ENCODE measurements around the gene GABRG3. TPM values are rescaled to one million over a fixed set of nuclear protein-coding genes. Genes with fewer than 3 reads are reported as not detected.

The GABRG3 gene
- total and polyA plus RNA-seq, 2 of the 4 experiments (the other 2 are of a cell fraction) = not detected

DNA sequence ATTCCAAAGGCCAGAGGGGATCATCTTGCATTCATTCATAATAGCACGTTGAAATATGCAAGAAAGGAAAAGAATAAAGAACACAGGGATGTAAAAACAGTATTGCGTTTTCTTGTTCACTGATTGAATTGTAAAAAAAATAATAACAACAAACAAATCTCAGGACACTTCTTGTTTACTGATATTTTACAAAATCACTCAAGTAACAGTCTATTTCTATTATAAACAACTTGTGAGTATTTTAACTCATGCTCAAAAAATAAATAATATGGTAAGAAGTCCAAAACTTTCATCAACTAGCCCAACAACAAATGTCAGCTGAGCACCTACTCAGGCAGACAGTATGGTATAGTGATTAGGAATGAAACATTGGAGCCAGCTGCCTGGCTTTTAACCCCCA is 2.2 kb upstream of the GABRG3 start:
- ChIA-PET CTCF (no interaction called here), POLR2A (ENCODE audit: unreplicated experiment) (no interaction called here)
- no peak for ATAC-seq (ENCODE audit: low read depth)
- Histone ChIP-seq H2AK9ac (replicated peaks; ENCODE audit: low read depth, low read length, poor library complexity) (no peak overlapping the region), H3K27me3 (ENCODE audit: control insufficient read depth, insufficient read depth, low read length) (no peaks in the 10 kb centered on the region), H3K56ac (ENCODE audit: extremely low read depth, insufficient read depth, low read length) (no peak overlapping the region), H2BK5ac (ENCODE audit: low read depth, low read length, poor library complexity, severe bottlenecking) (no peak overlapping the region), H2BK15ac (ENCODE audit: low read depth, low read length) (no peak overlapping the region), H4K8ac (ENCODE audit: low read depth in 2 of 2, low read length in 2 of 2) (no peak overlapping the region), H3K4me2 (ENCODE audit: low read depth, low read length) (no peak overlapping the region), H3K79me1 (ENCODE audit: low read depth in 1 of 2, low read length in 2 of 2) (no peaks in the 10 kb centered on the region), H4K5ac (ENCODE audit: low read depth, low read length) (no peak overlapping the region), H3K9ac (ENCODE audit: low read depth, low read length) (no peak overlapping the region), H3K4me3 (ENCODE audit: insufficient read depth, low read depth, low read length) (no peak overlapping the region), H3K27ac (ENCODE audit: insufficient read depth, low read length) (no peak overlapping the region), H2AK5ac (ENCODE audit: low read depth, low read length) (no peak overlapping the region), H3K36me3 (ENCODE audit: control insufficient read depth, insufficient read depth, low read length) (no peaks in the 10 kb centered on the region), H3K9me3 (ENCODE audit: control insufficient read depth, insufficient read depth, low read length) (peaks cover 4% of the 10 kb centered on the region), H3K18ac (ENCODE audit: low read depth, low read length) (no peak overlapping the region), H4K91ac (ENCODE audit: insufficient read depth, low read depth, low read length) (no peak overlapping the region), H3K23ac (ENCODE audit: low read depth, low read length) (no peak overlapping the region), H3K4me1 (ENCODE audit: control insufficient read depth, insufficient read depth, low read length) (no peaks in the 10 kb centered on the region), H2BK120ac (ENCODE audit: low read depth, low read length) (no peak overlapping the region), H3K14ac (replicated peaks; ENCODE audit: low read depth, low read length) (no peak overlapping the region), H2AFZ (replicated peaks; ENCODE audit: low read length, poor library complexity) (no peak overlapping the region), H2BK20ac (ENCODE audit: low read depth, low read length) (no peak overlapping the region), H3K4ac (ENCODE audit: low read depth, low read length) (no peak overlapping the region), H4K20me1 (ENCODE audit: insufficient read depth, low read length) (no peaks in the 10 kb centered on the region), H3K9me1 (ENCODE audit: insufficient read depth, low read length) (no peaks in the 10 kb centered on the region)
- DNase-seq = no peak
- intact Hi-C loops (cut with micrococcal nuclease) (no loop called here), dilution Hi-C loops (cut with HindIII; ENCODE audit: low sequenced_read_pairs, unreplicated experiment) (no loop called here), in situ Hi-C loops (cut with MboI; ENCODE audit: low sequenced_read_pairs) (no loop called here)
- WGBS, 2 experiments (ENCODE audit: extremely low coverage in 2 of 2, insufficient read length in 1 of 2) = no CpG with 5 or more reads among the region's 2 CpGs
- BruUV-seq (replicated peaks) = no TSS peak
- no peak for TF ChIP-seq MXI1 (IDR thresholded peaks at IDR 0.05; ENCODE audit: borderline replicate concordance, low read depth, low read length)
- TF ChIP-seq MAFK (IDR thresholded peaks at IDR 0.05; ENCODE audit: low read depth, low read length) = no peak
- no peak for TF ChIP-seq CHD1 (IDR thresholded peaks at IDR 0.05; ENCODE audit: low read depth, low read length)
- TF ChIP-seq, protein P1, sequence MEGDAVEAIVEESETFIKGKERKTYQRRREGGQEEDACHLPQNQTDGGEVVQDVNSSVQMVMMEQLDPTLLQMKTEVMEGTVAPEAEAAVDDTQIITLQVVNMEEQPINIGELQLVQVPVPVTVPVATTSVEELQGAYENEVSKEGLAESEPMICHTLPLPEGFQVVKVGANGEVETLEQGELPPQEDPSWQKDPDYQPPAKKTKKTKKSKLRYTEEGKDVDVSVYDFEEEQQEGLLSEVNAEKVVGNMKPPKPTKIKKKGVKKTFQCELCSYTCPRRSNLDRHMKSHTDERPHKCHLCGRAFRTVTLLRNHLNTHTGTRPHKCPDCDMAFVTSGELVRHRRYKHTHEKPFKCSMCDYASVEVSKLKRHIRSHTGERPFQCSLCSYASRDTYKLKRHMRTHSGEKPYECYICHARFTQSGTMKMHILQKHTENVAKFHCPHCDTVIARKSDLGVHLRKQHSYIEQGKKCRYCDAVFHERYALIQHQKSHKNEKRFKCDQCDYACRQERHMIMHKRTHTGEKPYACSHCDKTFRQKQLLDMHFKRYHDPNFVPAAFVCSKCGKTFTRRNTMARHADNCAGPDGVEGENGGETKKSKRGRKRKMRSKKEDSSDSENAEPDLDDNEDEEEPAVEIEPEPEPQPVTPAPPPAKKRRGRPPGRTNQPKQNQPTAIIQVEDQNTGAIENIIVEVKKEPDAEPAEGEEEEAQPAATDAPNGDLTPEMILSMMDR (conservative IDR thresholded peaks at IDR 0.05; ENCODE audit: low read depth, low read length) = no peak
- TF ChIP-seq, protein P2, sequence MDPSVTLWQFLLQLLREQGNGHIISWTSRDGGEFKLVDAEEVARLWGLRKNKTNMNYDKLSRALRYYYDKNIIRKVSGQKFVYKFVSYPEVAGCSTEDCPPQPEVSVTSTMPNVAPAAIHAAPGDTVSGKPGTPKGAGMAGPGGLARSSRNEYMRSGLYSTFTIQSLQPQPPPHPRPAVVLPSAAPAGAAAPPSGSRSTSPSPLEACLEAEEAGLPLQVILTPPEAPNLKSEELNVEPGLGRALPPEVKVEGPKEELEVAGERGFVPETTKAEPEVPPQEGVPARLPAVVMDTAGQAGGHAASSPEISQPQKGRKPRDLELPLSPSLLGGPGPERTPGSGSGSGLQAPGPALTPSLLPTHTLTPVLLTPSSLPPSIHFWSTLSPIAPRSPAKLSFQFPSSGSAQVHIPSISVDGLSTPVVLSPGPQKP (IDR thresholded peaks at IDR 0.05; ENCODE audit: borderline replicate concordance, low read depth, low read length) = no peak
- TF ChIP-seq, protein P3, sequence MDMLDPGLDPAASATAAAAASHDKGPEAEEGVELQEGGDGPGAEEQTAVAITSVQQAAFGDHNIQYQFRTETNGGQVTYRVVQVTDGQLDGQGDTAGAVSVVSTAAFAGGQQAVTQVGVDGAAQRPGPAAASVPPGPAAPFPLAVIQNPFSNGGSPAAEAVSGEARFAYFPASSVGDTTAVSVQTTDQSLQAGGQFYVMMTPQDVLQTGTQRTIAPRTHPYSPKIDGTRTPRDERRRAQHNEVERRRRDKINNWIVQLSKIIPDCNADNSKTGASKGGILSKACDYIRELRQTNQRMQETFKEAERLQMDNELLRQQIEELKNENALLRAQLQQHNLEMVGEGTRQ (IDR thresholded peaks at IDR 0.05; ENCODE audit: low read depth, low read length) = no peak
- no peak for TF ChIP-seq BHLHE40 (IDR thresholded peaks at IDR 0.05; ENCODE audit: low read depth, low read length)
- no peak for TF ChIP-seq SMC3 (IDR thresholded peaks at IDR 0.05; ENCODE audit: low read depth, low read length)
- TF ChIP-seq NFE2L2 (IDR thresholded peaks at IDR 0.05; ENCODE audit: low read depth, low read length) = no peak
- TF ChIP-seq RFX5 (IDR thresholded peaks at IDR 0.05; ENCODE audit: low read depth, low read length) = no peak
- no peak for TF ChIP-seq CEBPB (IDR thresholded peaks at IDR 0.05; ENCODE audit: low read depth, low read length)
- no peak for TF ChIP-seq POLR2A (IDR thresholded peaks at IDR 0.05; ENCODE audit: low read depth, low read length)
- no peak for TF ChIP-seq FOS (IDR thresholded peaks at IDR 0.05; ENCODE audit: low read depth, low read length)
- no peak for TF ChIP-seq RCOR1 (IDR thresholded peaks at IDR 0.05; ENCODE audit: insufficient replicate concordance, low read length)

Data from IMR-90 (cell line).